Dermis microvascular lymphatic vessel endothelial cell (primary cell): ENCODE measurements around the gene BROX. TPM values are rescaled to one million over a fixed set of nuclear protein-coding genes. Genes with fewer than 3 reads are reported as not detected.
A peak's percentile ranks its signal among the peaks of the same experiment; 100 is the strongest.
"Not testable (repeated sequence)": the region's sequence is repeated elsewhere in the genome, so short reads cannot be mapped to it uniquely, and the experiment has no call there.

Experiments
- DNase-seq, 2 donors: peaks; one replicate each; pipeline versions ENCODE4 v3.0.0 to v3.0.0-alpha.2; 2010; ENCODE audit warnings: low read depth in 2 of 2
- total RNA-seq: library from RNA; depleted of rRNA; stranded (reverse); fragments of >200 nt; gene quantifications from 2 replicates; pipeline ENCODE4 v1.2.1, GENCODE V29; 2014

Gene BROX
- total RNA-seq, 1 donor from 2014 or later: 34.1 TPM

DNA sequence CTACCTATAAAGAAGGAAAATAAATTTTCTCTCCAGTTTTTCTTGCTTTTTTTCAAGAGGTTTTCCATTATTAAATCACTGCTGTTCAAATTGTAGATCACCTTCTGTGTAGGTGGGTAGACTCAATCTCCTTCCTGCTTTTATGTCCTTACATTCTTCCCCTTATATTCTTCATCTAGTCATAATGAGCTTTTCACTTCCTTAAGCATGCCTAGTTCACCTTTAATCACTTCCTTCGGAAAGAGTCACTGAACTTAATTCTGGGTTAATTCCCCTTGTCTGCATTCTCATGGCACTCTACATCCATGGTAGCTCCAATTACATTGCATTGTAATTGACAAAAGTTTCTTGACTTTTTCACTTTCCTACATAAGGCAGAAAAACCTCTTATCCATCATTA lies 18.5 kb downstream of the BROX start:
- DNase-seq: no peak

DNA sequence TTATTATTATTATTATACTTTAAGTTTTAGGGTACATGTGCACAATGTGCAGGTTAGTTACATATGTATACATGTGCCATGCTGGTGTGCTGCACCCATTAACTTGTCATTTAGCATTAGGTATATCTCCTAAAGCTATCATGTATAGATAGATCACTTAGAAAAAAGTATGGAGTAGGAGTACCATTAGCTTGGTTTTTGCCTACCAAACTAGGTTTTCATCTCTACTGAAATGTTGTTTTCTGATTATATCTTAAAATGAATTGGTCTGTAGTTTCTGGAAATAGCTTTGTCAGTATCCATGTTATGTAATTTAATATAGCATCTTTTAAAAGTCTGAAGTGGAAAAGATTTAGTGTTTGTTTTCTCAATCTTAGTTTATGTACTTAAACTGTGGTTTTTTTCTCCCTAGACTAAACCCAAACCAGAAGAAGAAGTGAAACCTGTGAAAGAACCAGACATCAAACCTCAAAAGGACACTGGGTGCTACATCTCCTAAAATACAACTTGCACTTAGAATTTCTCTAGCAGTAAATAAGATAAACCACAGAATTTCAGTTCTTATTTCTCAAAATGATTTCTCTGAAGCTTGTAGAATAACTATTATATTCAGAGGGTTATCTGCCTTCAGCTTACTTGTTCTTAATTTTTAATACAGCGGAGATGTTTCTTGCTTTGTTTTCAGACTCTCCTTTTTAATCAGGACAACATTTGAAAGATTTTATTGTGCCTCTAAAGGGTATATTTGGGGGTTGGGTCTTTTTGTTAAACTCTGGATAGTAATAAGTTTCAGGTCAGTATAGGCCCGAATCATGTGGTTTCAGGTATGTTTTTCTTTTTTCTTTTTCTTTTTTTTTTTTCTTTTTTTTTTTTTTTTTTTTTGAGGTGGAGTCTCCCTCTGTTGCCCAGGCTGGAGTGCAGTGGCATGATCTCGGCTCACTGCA lies 20.1 kb downstream of the BROX start:
- DNase-seq: no peak

DNA sequence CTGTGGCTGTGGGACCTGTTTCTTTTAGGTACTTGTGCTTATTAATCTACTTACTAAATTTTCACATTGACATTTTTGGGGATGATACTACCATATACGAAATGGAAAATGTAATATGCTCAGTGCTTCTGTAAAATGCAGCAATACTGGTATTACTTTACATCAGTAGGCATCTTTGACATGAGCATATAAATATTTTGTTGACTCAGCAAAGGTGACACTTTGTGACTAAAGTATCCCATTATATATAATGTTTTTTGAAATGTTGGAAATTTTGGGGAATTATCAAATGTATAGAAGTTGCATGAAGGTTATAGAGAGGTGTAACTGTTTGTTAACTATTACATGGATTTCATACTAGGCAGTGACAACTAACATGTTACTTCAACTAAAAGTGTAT lies 22.4 kb downstream of the BROX start:
- no peak for DNase-seq

DNA sequence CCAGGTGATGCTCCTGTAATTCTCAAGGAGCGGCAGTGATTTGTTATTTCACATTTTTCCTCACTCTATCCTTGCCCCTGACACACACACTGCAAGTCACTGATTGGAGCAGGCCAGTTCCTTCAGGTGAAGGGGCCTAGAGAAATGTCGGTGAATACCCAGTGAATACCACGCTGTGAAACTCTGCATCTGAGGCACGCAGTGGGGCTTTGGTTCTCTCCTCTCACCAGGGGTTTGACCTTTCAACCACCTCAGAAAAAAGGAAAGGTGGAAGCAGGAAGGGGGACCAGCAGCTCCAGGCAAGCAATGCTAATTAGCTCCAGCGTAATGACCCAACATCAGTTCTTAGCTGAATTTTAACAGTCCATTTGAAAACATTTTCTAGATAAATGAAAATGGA lies 24.1 kb downstream of the BROX start:
- no peak for DNase-seq

DNA sequence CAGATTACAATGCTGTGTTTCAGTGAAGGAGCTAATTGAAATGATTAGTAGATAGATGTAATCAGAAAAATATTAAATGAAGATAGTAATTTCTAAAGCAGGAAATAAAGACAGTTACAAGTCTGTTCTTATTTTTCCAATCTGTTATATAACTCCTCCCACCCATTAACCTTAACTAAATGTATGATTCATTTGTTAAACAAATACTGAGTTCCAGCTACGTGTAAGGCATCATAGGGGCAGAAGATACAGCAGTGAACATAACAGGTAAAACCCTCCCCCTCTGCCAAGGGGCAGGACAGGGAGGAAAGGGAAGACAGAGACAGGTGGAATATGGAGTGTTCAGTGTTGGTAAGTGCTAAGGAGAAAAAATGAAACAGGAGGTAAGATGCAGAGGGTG lies 24.6 kb downstream of the BROX start, which contains the start of gene FAM177B:
FAM177B (plus strand) TSS at position 231 of the 400 bp plus-strand sequence. CDS start 9,344 bp downstream, outside the sequence.
- DNase-seq: no peak

DNA sequence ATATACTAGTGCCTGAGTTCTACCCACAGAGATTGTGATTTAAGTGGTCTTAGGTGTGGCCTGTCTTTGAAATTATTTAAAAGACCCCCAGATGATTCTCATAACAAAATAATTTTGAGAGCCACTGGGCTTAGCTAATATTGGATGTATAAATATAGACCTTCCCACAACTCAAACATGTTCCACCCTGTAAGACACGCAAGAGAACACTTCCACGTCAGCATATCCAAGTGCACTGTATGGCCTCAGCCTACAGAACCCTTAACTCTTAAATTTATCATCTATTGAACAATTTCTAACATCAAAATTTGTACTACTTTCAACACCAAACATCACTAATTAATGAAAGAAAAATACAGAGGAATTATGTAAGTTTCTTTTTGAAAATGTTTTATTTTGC lies 27.1 kb downstream of the BROX start:
- no peak for DNase-seq

DNA sequence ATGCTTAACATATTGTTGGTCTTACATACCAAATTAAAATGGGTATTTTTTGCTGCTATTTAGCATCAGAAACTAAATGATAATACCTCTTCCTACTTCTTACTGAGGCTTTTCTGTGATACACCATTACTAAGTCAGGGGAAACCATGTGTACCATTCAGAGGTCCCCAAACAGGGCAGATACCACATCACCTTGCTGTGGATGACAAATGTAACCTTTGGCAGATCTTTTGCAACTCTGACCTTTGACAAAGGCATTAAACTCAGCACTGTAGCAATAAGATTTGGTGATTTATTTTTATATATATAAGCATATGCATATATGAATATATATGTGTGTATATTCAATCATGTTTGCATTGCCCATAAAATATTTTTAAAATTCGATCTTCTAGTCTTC lies 27.6 kb downstream of the BROX start:
- DNase-seq: no peak

DNA sequence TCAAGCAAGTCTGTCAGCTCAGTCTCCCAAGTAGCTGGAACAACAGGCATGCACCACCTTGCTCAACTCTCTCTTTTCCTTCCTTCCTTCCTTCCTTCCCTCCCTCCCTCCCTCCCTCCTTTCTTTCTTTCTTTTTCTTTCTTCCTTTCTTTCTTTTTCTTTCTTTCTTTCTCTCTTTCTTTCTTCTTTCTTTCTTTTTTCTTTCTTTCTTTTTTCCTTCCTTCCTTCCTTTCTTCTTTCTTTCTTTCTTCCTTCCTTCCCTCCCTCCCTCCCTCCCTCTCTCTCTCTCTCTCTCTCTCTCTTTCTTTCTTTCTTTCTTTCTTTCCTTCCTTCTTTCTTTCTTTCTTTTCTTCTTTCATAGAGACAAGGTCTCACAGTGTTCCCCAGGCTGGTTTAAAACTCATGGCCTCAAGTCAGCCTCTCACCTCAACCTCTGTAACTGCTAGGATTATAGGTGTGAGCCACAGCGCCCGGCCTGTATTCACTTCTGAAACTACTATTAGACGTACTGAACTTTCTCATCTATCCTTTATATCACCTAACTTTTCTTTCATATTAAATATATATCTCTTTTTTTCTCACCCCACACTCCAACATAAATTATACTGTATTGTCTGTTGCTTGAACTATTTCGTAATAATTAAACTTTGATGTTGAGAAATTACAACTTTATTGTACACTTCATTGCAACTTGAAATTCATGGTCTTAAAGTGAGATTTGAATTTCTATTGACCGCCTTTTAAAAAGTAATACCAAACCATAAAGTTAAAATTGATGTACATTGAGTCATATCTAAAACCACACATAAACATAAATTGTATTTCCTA lies 29.5 kb downstream of the BROX start:
- not testable (repeated sequence) for DNase-seq

DNA sequence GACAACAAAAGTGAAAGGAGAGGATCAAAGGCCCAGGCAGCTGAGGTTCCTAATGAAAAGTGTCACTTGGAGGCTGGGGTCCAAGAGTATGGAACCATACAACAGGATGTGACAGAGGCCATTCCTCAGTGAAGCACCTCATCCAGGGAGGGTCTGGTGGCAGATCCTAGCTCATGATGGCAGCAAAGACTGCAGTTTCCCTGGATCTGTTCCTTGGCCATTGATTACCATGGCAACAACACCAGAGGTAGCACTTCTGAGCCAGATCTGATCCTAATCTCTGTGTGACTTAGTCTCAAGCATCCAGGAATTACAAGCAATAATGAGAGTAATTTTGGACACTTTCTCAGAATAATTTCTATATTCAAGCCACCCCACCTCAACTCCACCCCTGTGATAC lies 37.6 kb downstream of the BROX start:
- DNase-seq: peak in 1 of 2 donors; percentile 3

DNA sequence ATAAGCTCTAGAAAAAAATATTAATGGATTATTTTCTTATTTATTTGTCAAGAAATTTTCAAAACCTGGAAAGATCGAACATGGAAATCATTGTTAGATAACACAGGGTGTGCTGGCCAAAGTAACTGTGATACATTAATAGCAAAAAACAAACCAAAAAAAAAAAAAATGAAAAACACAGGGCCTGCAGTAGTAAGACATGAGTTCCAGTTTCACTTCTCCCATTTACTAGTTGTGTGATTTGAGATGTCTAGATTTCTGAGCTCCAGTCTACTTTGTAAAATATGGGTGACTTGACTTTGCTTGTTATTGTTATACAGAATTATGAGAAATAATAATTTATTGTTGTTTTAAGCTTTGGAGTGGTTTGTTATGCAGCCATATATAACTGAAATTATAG lies 38.3 kb downstream of the BROX start:
- DNase-seq: no peak

DNA sequence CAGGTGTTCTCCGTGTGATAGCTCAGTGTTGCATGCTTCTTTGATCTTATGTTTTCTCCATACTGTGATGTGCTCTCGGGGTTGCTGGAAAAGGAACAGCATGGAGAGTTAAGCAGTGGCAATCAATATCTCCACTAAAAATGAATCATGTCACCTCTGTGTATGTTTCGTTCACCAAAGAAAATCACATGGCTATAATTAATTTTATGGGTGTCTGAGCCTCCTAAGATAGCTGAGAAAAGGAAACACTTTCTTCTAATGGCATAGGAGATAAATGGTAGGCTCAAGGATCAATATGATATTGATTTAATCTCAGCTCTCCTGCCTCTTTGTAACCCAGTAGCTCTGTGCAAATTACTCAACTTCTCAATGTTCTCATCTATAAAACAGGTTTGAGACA lies 38.9 kb downstream of the BROX start:
- no peak for DNase-seq

DNA sequence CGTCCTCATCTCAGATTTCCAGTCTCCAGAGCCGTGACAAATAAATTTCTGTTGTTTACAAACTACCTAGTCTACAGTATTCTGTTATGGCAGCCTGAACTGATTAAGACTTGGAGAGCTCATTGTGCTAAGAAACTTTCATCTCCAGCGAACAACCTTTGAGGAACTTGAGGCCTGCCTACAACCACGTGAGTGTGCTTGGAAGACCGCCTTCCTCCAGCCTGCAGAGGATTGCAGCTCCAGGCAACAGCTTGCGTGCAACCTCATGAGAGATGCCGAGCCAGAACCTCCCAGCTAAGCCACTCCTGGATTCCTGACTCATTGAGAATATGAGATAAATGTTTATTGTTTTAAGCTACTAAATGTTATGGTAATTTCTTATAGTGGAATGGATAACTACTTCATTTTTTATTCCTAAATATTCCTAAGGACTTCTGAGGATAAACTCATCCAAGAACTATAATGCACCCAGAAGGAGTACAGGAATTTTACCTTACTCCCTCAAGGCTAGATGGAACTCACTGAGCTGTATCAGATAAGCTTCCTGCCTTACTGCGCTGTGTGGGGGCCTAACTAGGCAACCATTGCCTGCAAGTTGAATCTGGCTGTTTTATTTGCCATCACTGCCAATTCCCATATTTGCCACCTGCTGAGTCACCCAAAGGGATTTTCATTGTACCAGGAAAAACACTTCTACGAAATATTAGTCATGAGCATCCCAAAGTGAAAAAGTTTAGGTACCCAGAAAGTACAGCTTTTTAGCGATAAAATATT lies 42.2 kb downstream of the BROX start:
- DNase-seq: no peak

DNA sequence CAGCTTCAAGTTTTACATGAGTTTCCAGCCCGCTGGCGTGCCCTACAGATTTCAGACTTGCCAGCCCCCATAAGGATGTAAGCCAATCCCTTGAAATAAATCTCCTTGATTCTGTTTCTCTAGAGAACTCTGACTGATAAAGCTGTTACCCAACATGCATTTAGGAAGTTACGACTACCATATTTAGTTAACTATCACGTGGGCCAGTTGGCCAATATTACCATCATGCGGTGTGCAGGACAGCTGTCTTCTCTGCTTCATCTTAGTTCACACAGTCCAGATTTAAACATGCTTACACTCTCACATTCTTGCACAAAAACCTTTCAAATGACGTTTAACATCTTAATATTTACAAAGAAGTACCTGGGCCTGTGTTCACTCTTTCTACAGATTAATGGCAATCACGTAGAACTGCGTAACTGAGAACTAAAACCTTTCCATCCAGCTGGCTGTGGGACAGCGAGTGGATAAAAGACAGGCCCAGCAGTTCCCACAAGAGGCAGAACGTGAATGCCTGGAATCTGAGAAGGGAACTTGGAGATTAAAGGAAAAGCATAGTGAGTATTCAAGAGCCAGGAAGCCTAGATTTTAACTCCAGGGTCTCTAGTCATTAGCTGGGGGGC lies 45.4 kb downstream of the BROX start:
- DNase-seq: no peak

DNA sequence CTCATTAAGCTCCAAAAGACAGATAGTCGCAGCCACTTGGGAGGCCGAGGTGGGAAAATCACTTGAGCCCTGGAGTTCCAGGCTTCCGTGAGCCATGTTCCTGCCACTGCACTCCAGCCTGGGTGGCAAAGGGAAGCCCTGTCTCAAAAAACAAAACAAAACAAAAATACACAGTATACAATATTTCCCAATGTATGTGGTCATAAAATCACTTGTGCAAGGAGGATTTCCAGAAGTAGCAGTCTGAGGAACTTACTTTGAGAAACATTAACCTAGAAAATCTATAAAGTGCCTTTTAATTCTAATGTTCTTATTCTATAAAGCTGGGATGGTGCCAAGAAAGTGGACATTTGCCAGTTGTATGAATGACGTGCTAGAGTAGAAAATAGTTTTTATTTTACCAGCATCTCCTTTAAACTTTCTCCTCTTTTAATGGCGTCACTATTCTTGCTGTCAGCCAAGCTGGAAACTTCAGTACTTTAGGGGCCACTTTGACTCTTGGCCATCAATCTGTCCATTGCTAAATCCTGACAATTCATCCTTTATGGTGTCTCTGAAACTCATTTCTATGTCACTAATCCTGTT lies 47.2 kb downstream of the BROX start:
- DNase-seq: no peak

DNA sequence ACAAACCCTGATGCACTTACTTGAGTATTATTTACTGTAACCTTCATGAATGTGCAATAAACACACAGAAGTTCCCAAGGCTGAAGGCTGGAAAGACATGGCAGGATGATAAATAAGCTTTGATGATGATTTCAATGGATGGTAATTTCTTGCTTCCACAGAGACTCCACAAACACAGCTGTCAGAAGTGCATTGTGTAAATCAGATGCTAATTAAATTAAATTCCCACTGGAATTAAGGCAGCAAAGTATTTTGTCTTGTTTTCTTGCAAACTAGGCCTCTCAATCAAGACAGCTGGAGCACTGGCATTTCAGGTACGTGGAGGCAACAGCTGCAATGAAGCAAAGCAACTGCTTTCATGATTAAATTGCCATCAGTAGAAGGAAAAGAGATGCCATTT lies 48.7 kb downstream of the BROX start:
- no peak for DNase-seq

DNA sequence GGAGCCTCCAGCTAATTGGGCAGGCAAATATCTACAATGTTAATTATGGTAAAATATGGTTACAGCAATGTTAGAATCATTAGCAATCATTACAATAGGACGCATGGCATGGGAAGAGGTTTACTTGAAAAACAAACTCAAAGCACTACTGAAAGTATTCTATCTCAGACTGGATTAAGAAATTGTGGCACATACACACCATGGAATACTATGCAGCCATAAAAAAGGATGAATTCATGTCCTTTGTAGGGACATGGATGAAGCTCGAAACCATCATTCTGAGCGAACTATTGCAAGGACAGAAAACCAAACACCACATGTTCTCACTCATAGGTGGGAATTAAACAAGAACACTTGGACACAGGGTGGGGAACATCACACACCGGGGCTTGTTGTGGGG lies 49.8 kb downstream of the BROX start:
- not testable (repeated sequence) for DNase-seq

DNA sequence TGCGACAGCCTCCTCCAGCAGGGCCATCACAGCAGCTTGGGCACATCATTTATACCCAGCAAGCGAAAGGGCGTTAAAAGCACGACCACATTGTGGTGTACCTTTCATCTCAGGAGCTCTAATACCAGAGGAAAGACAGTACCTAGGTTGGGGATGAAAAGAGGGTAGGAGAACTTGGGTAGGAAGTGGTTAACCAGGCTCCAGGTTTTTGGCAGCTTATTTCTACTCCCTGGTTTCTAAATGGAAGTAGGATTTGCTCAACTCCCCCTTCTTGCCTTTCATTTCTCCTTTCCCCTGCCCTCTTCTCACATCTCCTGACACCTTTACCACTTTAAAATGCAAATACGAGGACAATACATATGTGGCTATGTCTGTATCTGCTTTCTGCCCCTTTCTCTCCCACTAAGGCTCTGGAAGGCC lies 54.8 kb downstream of the BROX start:
- DNase-seq: no peak

DNA sequence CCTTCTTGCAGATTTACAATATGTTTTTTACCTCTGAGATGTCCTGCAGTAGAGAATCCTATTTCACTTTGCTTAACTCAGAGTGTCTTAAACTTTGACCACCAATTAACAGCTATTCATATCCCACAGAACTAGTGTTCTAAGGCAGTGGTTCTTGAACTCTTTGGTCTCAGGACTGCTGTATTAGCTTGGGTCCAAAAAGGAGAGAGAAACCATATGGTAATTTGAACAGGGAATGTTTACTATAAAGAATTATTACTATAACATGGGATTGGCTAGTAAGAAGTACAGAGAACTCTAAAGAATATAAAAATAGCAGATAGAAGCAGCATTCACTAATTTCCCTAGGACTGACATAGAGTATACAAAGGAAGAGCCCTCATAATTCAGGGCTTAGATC lies 56.2 kb downstream of the BROX start:
- no peak for DNase-seq

DNA sequence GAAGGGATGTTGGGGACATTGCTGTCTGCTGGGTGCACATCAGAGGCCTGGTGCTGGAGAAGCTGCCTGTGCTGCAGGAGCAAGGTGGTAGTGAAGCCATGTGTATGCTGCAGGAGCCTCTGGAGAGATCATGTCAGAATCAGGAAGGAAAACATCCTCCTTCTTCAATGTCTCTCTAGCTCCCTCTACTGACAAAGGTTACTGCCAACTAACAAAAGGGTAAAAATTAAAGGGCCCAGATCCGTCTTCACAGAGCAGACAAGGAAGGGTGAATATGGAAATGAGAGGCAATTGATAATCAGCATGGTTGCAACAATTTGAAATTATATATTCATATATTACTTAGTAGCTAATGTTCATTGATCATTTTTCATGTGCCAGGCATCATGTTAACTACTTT lies 56.8 kb downstream of the BROX start:
- DNase-seq: no peak

DNA sequence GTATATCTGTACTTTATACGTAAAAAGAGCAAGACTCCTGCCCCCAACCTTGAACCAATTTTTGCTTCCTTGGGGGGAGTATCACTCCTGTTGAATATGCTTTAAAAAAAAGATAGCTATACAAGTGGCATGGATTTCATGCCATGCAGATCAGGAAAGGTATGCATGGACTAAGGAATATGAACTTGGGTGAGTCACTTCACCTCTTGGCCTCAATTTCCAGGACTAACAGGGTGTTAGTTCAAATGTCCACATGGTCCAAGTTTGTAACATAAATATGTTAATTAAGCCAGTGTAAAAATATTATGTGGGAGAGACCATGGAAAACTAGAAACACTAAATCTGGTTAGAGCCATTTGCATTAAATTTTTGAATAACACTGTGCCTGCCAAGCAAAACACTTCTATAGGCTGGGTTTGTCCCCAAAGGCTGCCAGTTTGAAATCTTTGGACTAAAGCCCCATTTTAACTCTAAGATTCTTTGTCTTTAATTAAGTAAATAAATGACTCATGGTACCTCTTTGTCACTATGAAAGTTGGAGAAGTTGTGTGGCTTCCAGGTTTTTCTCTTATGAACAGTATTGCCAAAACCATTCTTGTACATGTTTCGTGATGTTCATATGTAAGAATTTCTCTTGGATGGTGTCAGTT lies 57.7 kb downstream of the BROX start:
- DNase-seq: peak in 1 of 2 donors; percentile 30
